Cardiac fibroblast (primary cell): ENCODE data around the gene LRRC4C.
"Not testable (repeated sequence)": the region's sequence is repeated elsewhere in the genome, so short reads cannot be mapped to it uniquely, and the experiment has no call there.

Source experiments
- DNase-seq, 2 donors: peaks; one replicate each; pipeline versions ENCODE4 v3.0.0 to v3.0.0-alpha.2; 2010; ENCODE audit warnings: low read depth in 2 of 2
- H3K4me3 ChIP-seq, 2 donors: replicated peaks in 1 of 2; 1 replicate in 1 of 2; 2 replicates in 1 of 2; pipeline ENCODE4 v1.5.1; 2011; ENCODE audit warnings: low read depth in 2 of 2, low read length in 2 of 2, mild to moderate bottlenecking in 2 of 2, moderate library complexity in 1 of 2
- TF ChIP-seq, protein P1 (sequence below): IDR thresholded peaks from one replicate; pipeline ENCODE4 v1.5.1; 2011; ENCODE audit warnings: low read depth, mild to moderate bottlenecking, low read length, inconsistent platforms

The LRRC4C gene

DNA sequence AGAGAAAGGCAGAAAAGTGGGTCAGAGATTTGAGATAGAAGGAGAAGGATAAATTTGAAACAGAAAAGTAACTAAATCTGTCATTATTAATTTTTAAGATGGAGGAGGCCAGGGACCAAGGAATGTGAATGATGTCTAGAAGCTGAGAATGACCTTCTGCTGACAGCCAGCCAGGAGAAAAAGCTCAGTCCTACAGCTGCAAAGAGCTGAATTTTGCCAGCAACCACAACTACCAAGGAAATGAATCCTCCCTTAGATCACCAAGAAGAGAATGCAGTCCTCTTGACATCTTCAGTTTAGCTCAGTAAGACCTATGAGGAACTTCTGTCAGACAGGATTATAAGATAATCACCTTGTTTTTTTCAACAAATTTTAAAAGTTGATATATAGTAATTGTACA lies 538.2 kb downstream of the LRRC4C start:
- TF ChIP-seq, protein P1, sequence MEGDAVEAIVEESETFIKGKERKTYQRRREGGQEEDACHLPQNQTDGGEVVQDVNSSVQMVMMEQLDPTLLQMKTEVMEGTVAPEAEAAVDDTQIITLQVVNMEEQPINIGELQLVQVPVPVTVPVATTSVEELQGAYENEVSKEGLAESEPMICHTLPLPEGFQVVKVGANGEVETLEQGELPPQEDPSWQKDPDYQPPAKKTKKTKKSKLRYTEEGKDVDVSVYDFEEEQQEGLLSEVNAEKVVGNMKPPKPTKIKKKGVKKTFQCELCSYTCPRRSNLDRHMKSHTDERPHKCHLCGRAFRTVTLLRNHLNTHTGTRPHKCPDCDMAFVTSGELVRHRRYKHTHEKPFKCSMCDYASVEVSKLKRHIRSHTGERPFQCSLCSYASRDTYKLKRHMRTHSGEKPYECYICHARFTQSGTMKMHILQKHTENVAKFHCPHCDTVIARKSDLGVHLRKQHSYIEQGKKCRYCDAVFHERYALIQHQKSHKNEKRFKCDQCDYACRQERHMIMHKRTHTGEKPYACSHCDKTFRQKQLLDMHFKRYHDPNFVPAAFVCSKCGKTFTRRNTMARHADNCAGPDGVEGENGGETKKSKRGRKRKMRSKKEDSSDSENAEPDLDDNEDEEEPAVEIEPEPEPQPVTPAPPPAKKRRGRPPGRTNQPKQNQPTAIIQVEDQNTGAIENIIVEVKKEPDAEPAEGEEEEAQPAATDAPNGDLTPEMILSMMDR: no peak
- H3K4me3 ChIP-seq: no peak overlapping the region
- DNase-seq: no peak

DNA sequence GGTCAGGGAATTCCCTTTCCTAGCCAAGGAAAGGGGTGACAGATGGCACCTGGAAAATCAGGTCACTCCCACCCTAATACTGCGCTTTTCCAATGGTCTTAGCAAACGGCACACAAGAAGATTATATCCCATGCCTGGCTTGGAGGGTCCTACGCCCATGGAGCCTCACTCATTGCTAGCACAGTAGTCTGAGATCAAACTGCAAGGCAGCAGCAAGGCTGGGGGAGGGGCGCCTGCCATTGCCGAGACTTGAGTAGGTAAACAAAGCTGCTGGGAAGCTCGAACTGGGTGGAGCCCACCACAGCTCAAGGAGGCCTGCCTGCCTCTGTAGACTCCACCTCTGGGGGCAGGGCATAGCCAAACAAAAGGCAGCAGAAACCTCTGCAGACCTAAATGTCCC lies 548.7 kb downstream of the LRRC4C start:
- not testable (repeated sequence) for H3K4me3 ChIP-seq, DNase-seq

DNA sequence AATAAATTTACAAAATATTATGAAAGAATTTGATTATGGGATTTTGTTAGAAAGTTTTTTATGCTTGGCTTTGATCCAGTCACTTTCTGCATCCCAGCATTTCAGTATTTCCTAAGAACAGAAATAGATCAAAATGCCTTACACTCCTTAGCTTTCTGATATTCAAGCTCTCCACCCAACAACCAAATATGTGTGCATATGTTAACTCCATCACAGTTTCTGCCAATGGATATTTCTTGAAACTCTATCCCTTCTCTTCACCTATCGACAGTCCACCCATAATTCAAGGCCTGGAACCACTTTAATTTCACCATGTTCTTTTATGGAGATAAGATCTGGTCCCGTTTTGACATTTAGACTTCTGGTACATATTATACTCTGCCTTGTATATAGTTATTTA lies 565.0 kb downstream of the LRRC4C start:
- no peak for DNase-seq
- H3K4me3 ChIP-seq: no peak overlapping the region
- TF ChIP-seq, protein P1: no peak

DNA sequence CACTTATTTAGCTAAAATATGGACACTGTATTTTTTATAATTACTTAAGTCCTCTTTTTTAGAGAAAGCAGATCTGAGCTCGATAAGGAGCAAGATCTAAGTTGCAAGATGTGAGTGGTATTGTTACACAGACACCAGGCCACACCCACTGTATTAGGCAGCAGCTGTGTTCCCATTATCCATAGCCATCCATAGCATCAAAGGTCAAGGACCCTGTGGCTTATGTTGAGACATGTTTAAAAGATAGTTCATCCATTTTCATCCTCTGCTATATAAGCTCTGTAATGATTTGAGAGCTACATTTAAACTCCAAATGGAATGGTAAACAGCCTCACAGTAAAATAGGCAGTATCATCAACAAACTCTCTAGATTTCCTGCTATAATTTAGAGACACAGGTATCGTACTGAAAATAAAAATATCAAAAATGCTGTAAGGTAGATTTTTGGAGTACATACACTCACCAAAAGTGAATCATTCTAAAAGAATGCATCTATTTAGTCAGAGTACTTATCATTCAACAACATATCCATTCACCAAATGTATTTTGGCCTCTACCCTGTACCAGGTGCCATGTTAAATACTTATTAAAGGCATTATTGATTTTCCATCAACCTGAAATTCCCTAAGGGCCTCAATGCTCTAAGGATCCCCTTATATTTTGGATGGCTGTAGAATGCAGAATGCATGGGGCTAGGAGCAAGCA lies 574.0 kb downstream of the LRRC4C start:
- no peak for DNase-seq
- TF ChIP-seq, protein P1: no peak
- no peak overlapping the region for H3K4me3 ChIP-seq

DNA sequence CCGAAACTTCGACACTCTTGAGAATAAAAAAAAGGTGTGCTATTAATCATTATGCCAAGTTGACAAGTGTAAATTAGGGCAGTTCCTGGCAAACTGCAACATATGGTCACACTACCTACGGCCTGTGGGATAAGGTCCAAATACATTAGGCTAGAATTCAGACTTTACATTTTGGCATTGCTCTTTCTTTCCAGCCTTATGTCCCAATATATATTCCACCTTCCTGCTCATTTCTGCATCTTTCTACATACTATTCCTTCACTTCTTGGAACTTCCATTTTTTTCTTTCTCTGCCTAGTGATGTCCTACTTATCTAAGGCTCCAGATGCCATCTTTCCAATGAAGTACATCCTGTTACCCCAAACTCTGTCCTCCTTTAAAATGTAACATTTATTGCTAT lies 577.2 kb downstream of the LRRC4C start:
- DNase-seq: no peak
- TF ChIP-seq, protein P1: no peak

DNA sequence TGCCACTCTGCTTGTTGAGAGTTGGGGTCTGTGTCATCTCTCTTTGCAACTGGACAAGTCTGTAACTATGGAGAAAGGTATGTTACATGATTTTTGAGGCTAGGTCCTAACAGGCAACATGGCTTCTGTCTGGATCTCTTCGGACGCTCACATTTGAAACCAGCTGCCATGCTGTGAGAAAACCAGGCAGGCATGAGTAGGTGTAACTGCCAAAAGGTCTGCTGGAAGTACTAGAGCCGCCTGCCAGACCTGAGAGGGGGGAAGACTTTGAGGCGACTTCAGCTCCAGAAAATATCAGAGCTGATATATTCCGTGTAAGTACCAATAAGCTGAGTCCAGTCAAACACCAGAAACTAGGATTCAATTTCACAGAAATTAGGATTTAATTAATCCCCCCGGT lies 579.5 kb downstream of the LRRC4C start:
- H3K4me3 ChIP-seq: no peak overlapping the region
- no peak for DNase-seq
- TF ChIP-seq, protein P1: no peak

More for the DNA sequence above, 577.2 kb downstream of the LRRC4C start:
- H3K4me3 ChIP-seq: no peak overlapping the region

DNA sequence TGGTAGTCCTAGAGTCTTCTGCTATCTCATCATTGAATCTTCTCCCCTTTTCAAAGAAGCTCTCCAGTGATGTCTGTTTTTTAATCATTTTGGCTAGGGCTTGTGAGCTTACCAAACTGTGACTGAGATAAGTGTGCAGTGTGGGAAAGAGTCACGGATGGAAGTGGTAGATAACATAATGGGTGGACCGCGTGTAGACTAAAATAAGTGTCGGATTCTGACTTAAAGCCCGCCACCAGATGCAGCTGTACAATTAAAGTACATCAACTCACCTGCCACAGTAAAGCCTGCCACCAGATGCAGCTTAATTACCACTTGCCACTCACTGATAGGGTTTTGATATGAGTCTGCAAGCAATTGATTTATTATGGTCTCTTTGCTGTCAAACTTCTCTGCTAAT lies 581.5 kb downstream of the LRRC4C start:
- TF ChIP-seq, protein P1: no peak
- DNase-seq: no peak
- no peak overlapping the region for H3K4me3 ChIP-seq
